Endothelial cell of umbilical vein (primary cell): ENCODE results near the gene ANKS1A. TPM values are rescaled to one million over a fixed set of nuclear protein-coding genes. Genes with fewer than 3 reads are reported as not detected.

Experiments used
- BruUV-seq: library from RNA; stranded (reverse); fragments of 400-500 nt; replicated peaks from 2 replicates; lab custom pipeline; 2021; lab: Mats Ljungman, UMichigan
- CTCF ChIA-PET: fragments of 300-600, 350-600 bp; sonication (Branson Sonifier 250); formaldehyde crosslinking; loops from one replicate; lab custom pipeline; 2021; ENCODE audit warnings: antibody characterized with exemption, inconsistent platforms; lab: Charles Lee
- POLR2A ChIA-PET: fragments of 300-600, 350-600 bp; sonication (Branson Sonifier 250); formaldehyde crosslinking; loops from one replicate; lab custom pipeline; 2021; ENCODE audit warnings: antibody characterized with exemption, inconsistent platforms; lab: Charles Lee
- DNase-seq: peaks from one replicate; pipeline ENCODE4 v3.0.0-alpha.2; 2011; ENCODE audit warnings: low read depth, low spot score
- FAIRE-seq: peaks from 2 replicates; lab custom pipeline; 2011; peaks lifted over from hg19 to GRCh38; lab: Jason Lieb, UNC
- H2AFZ ChIP-seq: 2 replicates; pipeline ENCODE4 v1.6.0; 2012; ENCODE audit warnings: low read depth, low read length, control low read depth, inconsistent platforms
- H3K27ac ChIP-seq: 2 replicates; pipeline ENCODE4 v1.5.1; 2011; ENCODE audit warnings: low read depth, mild to moderate bottlenecking, control low read depth, low read length, moderate library complexity; ENCODE audit not compliant: insufficient read depth
- H3K27me3 ChIP-seq, 2 experiments: 2 replicates each; pipeline versions ENCODE4 v1.6.0 to v1.6.1; 2011; ENCODE audit warnings: low read length in 2 of 2, mixed read lengths in 1 of 2; ENCODE audit not compliant: control insufficient read depth in 2 of 2, insufficient read depth in 2 of 2
- H3K36me3 ChIP-seq, 2 experiments: 2 replicates in 1 of 2; 3 replicates in 1 of 2; pipeline ENCODE4 v1.5.1; 2011; ENCODE audit warnings: low read length in 2 of 2, mild to moderate bottlenecking in 1 of 2, moderate library complexity in 1 of 2; ENCODE audit not compliant: control insufficient read depth in 2 of 2, insufficient read depth in 2 of 2; ENCODE audit errors: extremely low read depth in 1 of 2
- H3K4me1 ChIP-seq: 3 replicates; pipeline ENCODE4 v1.5.1; 2011; ENCODE audit warnings: mild to moderate bottlenecking, low read length; ENCODE audit not compliant: control insufficient read depth, insufficient read depth; ENCODE audit errors: extremely low read depth
- H3K4me2 ChIP-seq: 2 replicates; pipeline ENCODE4 v1.6.1; 2011; ENCODE audit warnings: low read length, control low read depth, mixed read lengths; ENCODE audit not compliant: insufficient read depth
- H3K4me3 ChIP-seq, 3 experiments: fragments of 200-600 bp in 1 of 3; sonication (generic), shearing (Covaris generic) in 1 of 3; replicated peaks in 1 of 3; 2 replicates each; pipeline ENCODE4 v1.5.1; 2011 to 2016; ENCODE audit warnings: control low read depth in 3 of 3, low read length in 3 of 3, mild to moderate bottlenecking in 2 of 3, inconsistent platforms in 1 of 3, low read depth in 1 of 3, moderate library complexity in 1 of 3; ENCODE audit not compliant: insufficient read depth in 1 of 3
- H3K79me2 ChIP-seq: 2 replicates; pipeline ENCODE4 v1.6.0; 2012; ENCODE audit warnings: low read length, inconsistent platforms; ENCODE audit not compliant: control insufficient read depth, insufficient read depth
- H3K9ac ChIP-seq: replicated peaks from 2 replicates; pipeline ENCODE3; 2011; ENCODE audit warnings: low read length, control low read depth; ENCODE audit not compliant: insufficient read depth; ENCODE audit errors: extremely low read depth
- H3K9me1 ChIP-seq: replicated peaks from 3 replicates; pipeline ENCODE4 v1.6.0; 2011; ENCODE audit warnings: mild to moderate bottlenecking, low read length; ENCODE audit not compliant: control insufficient read depth, insufficient read depth; ENCODE audit errors: extremely low read depth
- H3K9me3 ChIP-seq: replicated peaks from 2 replicates; pipeline ENCODE4 v1.5.1; 2012; ENCODE audit warnings: low read length, inconsistent platforms; ENCODE audit not compliant: control insufficient read depth, insufficient read depth
- H4K20me1 ChIP-seq: replicated peaks from 2 replicates; pipeline ENCODE3; 2011; ENCODE audit warnings: mild to moderate bottlenecking, low read length; ENCODE audit not compliant: control insufficient read depth, insufficient read depth; ENCODE audit errors: extremely low read depth
- EZH2 ChIP-seq: IDR thresholded peaks from 2 replicates; pipeline ENCODE4 v1.6.1; 2012; ENCODE audit warnings: borderline replicate concordance, low read depth, mild to moderate bottlenecking, moderate library complexity, low read length, inconsistent platforms; ENCODE audit not compliant: severe bottlenecking
- FOS ChIP-seq: IDR thresholded peaks from 2 replicates; pipeline ENCODE4 v1.6.1; 2011; ENCODE audit warnings: mild to moderate bottlenecking, low read length, moderate library complexity, borderline replicate concordance; ENCODE audit not compliant: insufficient read depth
- GATA2 ChIP-seq: IDR thresholded peaks from 2 replicates; pipeline ENCODE4 v1.7.0; 2011; ENCODE audit warnings: low read depth, mild to moderate bottlenecking, moderate library complexity, mixed read lengths, low read length; ENCODE audit not compliant: insufficient read length, insufficient read depth
- JUN ChIP-seq: IDR thresholded peaks from 2 replicates; pipeline ENCODE4 v1.6.1; 2011; ENCODE audit warnings: borderline replicate concordance, low read depth; ENCODE audit not compliant: insufficient read length, insufficient read depth
- MYC ChIP-seq: IDR thresholded peaks from one replicate; pipeline ENCODE4 v1.6.1; 2011; ENCODE audit warnings: mild to moderate bottlenecking, low read depth, low read length
- POLR2A ChIP-seq: IDR thresholded peaks from 2 replicates; pipeline ENCODE4 v1.6.1; 2012; ENCODE audit warnings: low read depth, mild to moderate bottlenecking, control low read depth, low read length
- POLR2AphosphoS5 ChIP-seq: IDR thresholded peaks from 2 replicates; pipeline ENCODE4 v1.6.1; 2012; ENCODE audit warnings: low read depth, mild to moderate bottlenecking, control low read depth, low read length, moderate library complexity; ENCODE audit not compliant: insufficient read depth
- dilution Hi-C: fragments of 300-500 bp; cut with MboI; formaldehyde crosslinking; loops from one replicate; pipeline ENCODE4 v1.15.0; 2019; ENCODE audit warnings: low sequenced_read_pairs; ENCODE audit not compliant: extremely low pct_ligation_motif_present
- intact Hi-C: fragments of 100-400 bp; cut with micrococcal nuclease; formaldehyde crosslinking; loops from one replicate; pipeline ENCODE4 v1.10.0; 2022
- polyA plus RNA-seq, 4 experiments: library from polyadenylated mRNA; depleted of rRNA in 3 of 4; stranded (reverse) in 3 of 4; unstranded in 1 of 4; fragments of >200 nt; gene quantifications; 2 replicates each; pipeline versions ENCODE4 v1.2.1 to v1.2.3, GENCODE V29; 2011 to 2012; ENCODE audit warnings: missing spikeins in 1 of 4
- total RNA-seq: library from RNA; stranded (reverse); gene quantifications from 2 replicates; pipeline ENCODE4 v1.2.3, GENCODE V29; 2021
- TF ChIP-seq, protein P1 (sequence below): IDR thresholded peaks from 2 replicates; pipeline ENCODE4 v1.6.1; 2011; ENCODE audit not compliant: insufficient read depth, insufficient read length
- TF ChIP-seq, protein P2 (sequence below), 2 donors: IDR thresholded peaks; 1 replicate in 1 of 2; 2 replicates in 1 of 2; pipeline ENCODE4 v1.5.1; 2011; ENCODE audit warnings: low read length in 2 of 2, mild to moderate bottlenecking in 2 of 2, moderate library complexity in 2 of 2, control low read depth in 1 of 2, inconsistent platforms in 1 of 2, low read depth in 1 of 2; ENCODE audit not compliant: insufficient read depth in 1 of 2; ENCODE audit errors: extremely low read depth in 1 of 2

ANKS1A gene
- total and polyA plus RNA-seq, 2 donors (not counting 3 experiments of a cell fraction or from before 2014, with no cell fraction given) = 8.9 to 26.1 TPM

DNA sequence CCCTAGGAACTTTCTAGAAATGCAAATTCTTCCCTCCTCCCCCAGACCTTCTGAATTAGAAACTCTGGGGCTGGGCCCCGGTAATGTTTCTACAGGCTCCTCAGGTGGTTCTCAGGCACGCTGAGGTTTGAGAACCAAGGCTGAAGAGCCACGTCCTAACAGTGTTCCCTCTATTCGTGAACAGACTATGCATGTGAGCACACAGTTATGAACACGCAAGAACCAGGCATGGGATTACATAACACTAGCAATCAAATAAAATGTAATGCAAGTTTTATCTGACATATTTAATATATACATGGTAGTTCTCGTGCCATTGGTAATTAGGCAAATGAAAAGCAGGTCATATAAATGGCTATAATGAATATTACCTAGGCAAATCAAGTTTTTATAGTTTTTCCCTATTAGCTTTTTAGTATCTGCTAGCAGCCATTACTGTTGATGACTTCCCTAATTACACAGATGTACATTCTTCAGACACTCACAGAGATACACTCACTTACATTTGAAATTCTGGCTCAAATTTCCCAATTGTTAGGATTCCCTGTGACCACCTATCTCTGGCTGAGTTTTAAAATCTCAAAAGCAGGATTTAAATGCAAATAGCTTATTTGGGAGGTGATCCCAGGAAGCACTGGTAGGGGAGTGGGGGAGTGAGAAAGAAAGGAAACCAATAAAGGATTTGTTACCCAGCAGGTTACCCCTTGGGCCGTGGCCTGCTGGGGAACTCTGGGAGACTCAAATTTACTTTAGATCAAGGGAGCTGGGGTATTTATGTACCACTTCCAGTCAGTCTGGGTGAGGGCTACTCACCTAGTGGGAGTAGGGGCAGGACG lies 148.0 kb downstream of the ANKS1A start:
- Histone ChIP-seq H4K20me1 (no peaks in the 10 kb centered on the region), H3K9me3 (no peaks in the 10 kb centered on the region), H3K9me1 (no peaks in the 10 kb centered on the region), H3K4me3 (no peak overlapping the region), H3K27ac (no peak overlapping the region), H3K36me3 (no peaks in the 10 kb centered on the region), H2AFZ (no peak overlapping the region), H3K79me2 (no peaks in the 10 kb centered on the region), H3K9ac (no peak overlapping the region), H3K4me2 (no peak overlapping the region), H3K4me1 (peaks cover 31% of the 10 kb centered on the region), H3K27me3 (no peaks in the 10 kb centered on the region)
- FAIRE-seq = no peak
- dilution Hi-C loops (no loop called here), intact Hi-C loops (no loop called here)
- no TSS peak for BruUV-seq
- CTCF ChIA-PET = interaction anchor here (1.1 kb wide), 1 partner anchor 7 kb away, joined by 3 read pairs; no protein-coding TSS in a partner anchor
- no peak for DNase-seq
- POLR2A ChIA-PET = no interaction called here
- TF ChIP-seq, protein P1, sequence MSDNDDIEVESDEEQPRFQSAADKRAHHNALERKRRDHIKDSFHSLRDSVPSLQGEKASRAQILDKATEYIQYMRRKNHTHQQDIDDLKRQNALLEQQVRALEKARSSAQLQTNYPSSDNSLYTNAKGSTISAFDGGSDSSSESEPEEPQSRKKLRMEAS = no peak
- TF ChIP-seq JUN (no peak), EZH2 (no peak), POLR2AphosphoS5 (no peak), MYC (no peak), POLR2A (no peak), GATA2 (no peak), FOS (no peak)
- TF ChIP-seq, protein P2, sequence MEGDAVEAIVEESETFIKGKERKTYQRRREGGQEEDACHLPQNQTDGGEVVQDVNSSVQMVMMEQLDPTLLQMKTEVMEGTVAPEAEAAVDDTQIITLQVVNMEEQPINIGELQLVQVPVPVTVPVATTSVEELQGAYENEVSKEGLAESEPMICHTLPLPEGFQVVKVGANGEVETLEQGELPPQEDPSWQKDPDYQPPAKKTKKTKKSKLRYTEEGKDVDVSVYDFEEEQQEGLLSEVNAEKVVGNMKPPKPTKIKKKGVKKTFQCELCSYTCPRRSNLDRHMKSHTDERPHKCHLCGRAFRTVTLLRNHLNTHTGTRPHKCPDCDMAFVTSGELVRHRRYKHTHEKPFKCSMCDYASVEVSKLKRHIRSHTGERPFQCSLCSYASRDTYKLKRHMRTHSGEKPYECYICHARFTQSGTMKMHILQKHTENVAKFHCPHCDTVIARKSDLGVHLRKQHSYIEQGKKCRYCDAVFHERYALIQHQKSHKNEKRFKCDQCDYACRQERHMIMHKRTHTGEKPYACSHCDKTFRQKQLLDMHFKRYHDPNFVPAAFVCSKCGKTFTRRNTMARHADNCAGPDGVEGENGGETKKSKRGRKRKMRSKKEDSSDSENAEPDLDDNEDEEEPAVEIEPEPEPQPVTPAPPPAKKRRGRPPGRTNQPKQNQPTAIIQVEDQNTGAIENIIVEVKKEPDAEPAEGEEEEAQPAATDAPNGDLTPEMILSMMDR (IDR thresholded peaks at IDR 0.05; ENCODE audit: extremely low read depth in 1 of 2, insufficient read depth in 1 of 2, low read depth in 1 of 2, low read length in 2 of 2) = no peak
